Tibial nerve (tissue), 4 donors: Measurements from ENCODE around the gene SPATA46.

Source experiments
- EP300 ChIP-seq, 2 donors: sonication (generic); formaldehyde crosslinking; IDR thresholded peaks; one replicate each; pipeline ENCODE4 v1.6.1; 2017; ENCODE audit warnings: antibody characterized with exemption in 2 of 2, mild to moderate bottlenecking in 1 of 2
- POLR2A ChIP-seq, 2 donors: fragments of 450-650 bp; IDR thresholded peaks; one replicate each; pipeline ENCODE4 v1.6.1; 2017; ENCODE audit warnings: antibody characterized with exemption in 2 of 2, mild to moderate bottlenecking in 2 of 2, moderate library complexity in 2 of 2
- TF ChIP-seq, protein P1 (sequence below), 5 experiments: fragments of 200-600 bp in 3 of 5; fragments of 450-650 bp in 2 of 5; sonication (generic) in 3 of 5; IDR thresholded peaks; one replicate each; pipeline ENCODE4 v1.5.1; 2016 to 2019; ENCODE audit warnings: antibody characterized with exemption in 5 of 5, mild to moderate bottlenecking in 3 of 5, moderate library complexity in 2 of 5

GRCh38 chr1:162386292-162387225 lies 9.9 kb upstream of the SPATA46 start:
- TF ChIP-seq EP300 (IDR thresholded peaks at IDR 0.05) (no peak), POLR2A (IDR thresholded peaks at IDR 0.05) (no peak)
- TF ChIP-seq, protein P1, sequence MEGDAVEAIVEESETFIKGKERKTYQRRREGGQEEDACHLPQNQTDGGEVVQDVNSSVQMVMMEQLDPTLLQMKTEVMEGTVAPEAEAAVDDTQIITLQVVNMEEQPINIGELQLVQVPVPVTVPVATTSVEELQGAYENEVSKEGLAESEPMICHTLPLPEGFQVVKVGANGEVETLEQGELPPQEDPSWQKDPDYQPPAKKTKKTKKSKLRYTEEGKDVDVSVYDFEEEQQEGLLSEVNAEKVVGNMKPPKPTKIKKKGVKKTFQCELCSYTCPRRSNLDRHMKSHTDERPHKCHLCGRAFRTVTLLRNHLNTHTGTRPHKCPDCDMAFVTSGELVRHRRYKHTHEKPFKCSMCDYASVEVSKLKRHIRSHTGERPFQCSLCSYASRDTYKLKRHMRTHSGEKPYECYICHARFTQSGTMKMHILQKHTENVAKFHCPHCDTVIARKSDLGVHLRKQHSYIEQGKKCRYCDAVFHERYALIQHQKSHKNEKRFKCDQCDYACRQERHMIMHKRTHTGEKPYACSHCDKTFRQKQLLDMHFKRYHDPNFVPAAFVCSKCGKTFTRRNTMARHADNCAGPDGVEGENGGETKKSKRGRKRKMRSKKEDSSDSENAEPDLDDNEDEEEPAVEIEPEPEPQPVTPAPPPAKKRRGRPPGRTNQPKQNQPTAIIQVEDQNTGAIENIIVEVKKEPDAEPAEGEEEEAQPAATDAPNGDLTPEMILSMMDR (IDR thresholded peaks at IDR 0.05) = no peak
